IPS-18a (cell line): ENCODE results near the gene TM9SF3.

Experiments used
- H3K27ac ChIP-seq: one replicate; pipeline ENCODE4 v1.5.1; 2013; ENCODE audit warnings: low read length
- H3K27me3 ChIP-seq: one replicate; pipeline ENCODE4 v1.6.1; 2013; ENCODE audit warnings: mild to moderate bottlenecking, low read length; ENCODE audit not compliant: control insufficient read depth, insufficient read depth
- H3K36me3 ChIP-seq: one replicate; pipeline ENCODE4 v1.6.1; 2013; ENCODE audit warnings: low read depth, low read length; ENCODE audit not compliant: control insufficient read depth
- H3K4me1 ChIP-seq: one replicate; pipeline ENCODE4 v1.6.1; 2013; ENCODE audit warnings: low read depth, low read length; ENCODE audit not compliant: control insufficient read depth
- H3K4me3 ChIP-seq: one replicate; pipeline ENCODE4 v1.5.1; 2013; ENCODE audit warnings: low read length
- H3K9ac ChIP-seq: one replicate; pipeline ENCODE4 v1.6.1; 2013; ENCODE audit warnings: mild to moderate bottlenecking, low read length, moderate library complexity
- H3K9me3 ChIP-seq: one replicate; pipeline ENCODE4 v1.6.1; 2013; ENCODE audit warnings: low read depth, low read length; ENCODE audit not compliant: control insufficient read depth

The TM9SF3 gene

DNA sequence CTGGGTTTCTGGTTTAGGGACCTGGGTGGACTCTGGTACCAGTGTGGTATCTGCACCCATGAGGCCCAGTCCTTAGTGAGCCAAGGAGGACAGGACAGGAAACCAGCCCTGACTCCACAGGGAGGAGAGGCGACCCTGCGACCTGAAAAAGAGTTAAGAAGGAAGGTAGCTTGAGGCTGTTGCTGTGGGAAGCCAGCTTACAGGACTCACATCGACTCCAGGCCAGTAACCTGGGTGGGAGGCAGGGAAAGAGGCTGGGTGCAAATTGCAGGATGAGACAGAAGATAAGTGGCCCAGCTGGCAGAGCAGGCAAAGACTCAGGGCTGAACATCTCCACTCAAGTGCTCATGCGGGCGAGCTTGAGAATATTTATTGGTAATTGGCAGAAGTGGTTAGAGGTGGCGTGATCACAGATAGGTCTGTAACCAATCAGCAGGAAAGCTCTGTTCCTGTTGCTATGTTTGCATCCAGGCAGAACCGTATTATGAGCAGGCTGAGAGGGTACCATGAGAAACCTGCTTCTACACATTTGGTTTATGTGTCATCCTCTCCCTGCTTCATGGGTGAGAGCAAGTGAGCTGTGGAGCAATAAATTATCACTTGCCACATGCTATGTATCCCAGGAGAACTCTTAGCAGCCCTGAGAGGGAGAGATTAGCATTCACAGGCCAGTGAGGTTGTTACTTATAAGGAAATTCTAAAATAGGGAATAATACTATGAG is 84.1 kb downstream of the TM9SF3 start:
- no peak overlapping the region for H3K4me3 ChIP-seq

DNA sequence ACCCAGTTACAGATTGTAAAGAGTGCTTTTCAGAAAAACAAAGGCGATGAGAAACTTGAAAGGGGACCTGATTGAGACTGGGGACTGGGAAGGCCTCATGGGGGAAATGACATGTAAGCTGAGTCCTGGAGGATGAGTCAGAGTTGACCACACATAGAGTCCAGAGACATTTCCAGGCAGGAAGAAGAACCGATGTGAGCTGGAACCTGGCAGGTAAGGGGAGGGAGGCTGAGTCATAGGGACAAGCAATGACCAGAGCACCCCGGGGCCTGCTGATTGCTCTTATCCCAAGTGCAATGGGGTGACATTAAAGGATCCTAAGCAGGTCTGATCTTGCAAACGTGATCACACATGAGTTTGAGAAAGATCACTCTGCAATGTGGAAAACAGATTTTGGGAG is 84.8 kb downstream of the TM9SF3 start:
- Histone ChIP-seq H3K4me3 (no peak overlapping the region), H3K27ac (no peak overlapping the region), H3K9me3 (no peaks in the 10 kb centered on the region), H3K9ac (no peak overlapping the region), H3K36me3 (no peaks in the 10 kb centered on the region), H3K27me3 (no peaks in the 10 kb centered on the region), H3K4me1 (no peaks in the 10 kb centered on the region)

More for the DNA sequence above, 84.1 kb downstream of the TM9SF3 start:
- Histone ChIP-seq H3K4me1 (no peaks in the 10 kb centered on the region), H3K9me3 (no peaks in the 10 kb centered on the region), H3K27me3 (peaks cover 3% of the 10 kb centered on the region), H3K27ac (no peak overlapping the region), H3K9ac (no peak overlapping the region), H3K36me3 (no peaks in the 10 kb centered on the region)

GRCh38 chr10:96500519-96500918 is 86.3 kb downstream of the TM9SF3 start:
- Histone ChIP-seq H3K27ac (no peak overlapping the region), H3K9ac (no peak overlapping the region), H3K27me3 (no peaks in the 10 kb centered on the region), H3K4me3 (no peak overlapping the region), H3K4me1 (no peaks in the 10 kb centered on the region), H3K9me3 (no peaks in the 10 kb centered on the region), H3K36me3 (no peaks in the 10 kb centered on the region)

DNA sequence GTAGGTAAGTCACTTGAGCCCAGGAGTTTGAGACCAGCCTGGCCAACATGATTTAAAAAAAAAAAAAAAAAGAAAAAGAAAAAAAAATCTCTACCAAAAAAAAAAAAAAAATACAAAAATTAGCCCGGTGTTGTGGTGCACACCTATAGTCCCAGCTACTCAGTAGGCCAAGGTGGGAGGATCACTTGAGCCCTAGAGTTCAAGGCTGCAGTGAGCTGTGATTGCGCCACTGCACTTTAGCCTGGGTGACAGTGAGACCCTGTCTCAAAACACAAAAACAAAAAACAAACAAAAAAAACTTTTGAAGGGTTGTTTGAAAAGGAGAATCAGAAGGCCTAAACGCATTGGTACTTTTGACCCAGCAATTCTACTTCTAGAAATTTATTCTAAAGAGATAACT is 86.8 kb downstream of the TM9SF3 start:
- no peaks in the 10 kb centered on the region for H3K4me1 ChIP-seq
- no peaks in the 10 kb centered on the region for H3K36me3 ChIP-seq
- no peaks in the 10 kb centered on the region for H3K27me3 ChIP-seq
- H3K9ac ChIP-seq = no peak overlapping the region
- H3K9me3 ChIP-seq = no peaks in the 10 kb centered on the region
- no peak overlapping the region for H3K27ac ChIP-seq
- no peak overlapping the region for H3K4me3 ChIP-seq

GRCh38 chr10:96497391-96497790 is 89.4 kb downstream of the TM9SF3 start:
- Histone ChIP-seq H3K36me3 (no peaks in the 10 kb centered on the region), H3K9ac (no peak overlapping the region), H3K27ac (no peak overlapping the region), H3K4me1 (no peaks in the 10 kb centered on the region), H3K9me3 (no peaks in the 10 kb centered on the region), H3K27me3 (no peaks in the 10 kb centered on the region), H3K4me3 (no peak overlapping the region)

DNA sequence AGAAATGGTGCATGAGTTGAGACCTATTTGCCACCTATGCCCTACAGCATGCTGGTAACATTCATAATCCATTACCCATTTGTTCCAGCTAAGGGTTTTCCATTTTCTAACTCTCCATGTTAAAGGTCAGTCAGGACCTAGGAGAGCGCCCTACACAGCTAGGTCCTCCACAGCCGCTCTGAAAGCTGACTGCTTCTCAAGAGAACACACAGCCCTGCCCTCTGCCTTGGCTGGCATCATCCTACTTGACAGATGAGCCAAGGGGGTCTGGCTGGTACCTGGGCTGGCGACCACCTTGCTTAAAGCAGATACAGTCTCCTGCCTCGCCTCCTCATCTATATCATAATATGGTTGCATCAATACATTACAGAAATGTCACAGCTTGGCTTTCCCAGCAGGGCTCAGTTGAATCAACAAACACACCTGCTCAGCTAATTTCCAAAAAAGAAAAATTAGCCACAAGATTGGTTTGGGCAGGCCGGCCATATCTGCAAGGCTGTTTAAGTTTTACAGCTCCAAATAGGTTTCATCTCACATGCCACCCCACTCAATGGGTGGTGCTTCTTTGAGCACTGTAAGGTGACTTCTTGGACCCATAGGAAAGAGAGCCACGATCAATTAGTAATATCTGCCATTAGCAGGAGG is 90.4 kb downstream of the TM9SF3 start:
- Histone ChIP-seq H3K9ac (no peak overlapping the region), H3K27me3 (no peaks in the 10 kb centered on the region), H3K36me3 (no peaks in the 10 kb centered on the region), H3K27ac (no peak overlapping the region), H3K4me1 (no peaks in the 10 kb centered on the region), H3K9me3 (no peaks in the 10 kb centered on the region), H3K4me3 (no peak overlapping the region)

DNA sequence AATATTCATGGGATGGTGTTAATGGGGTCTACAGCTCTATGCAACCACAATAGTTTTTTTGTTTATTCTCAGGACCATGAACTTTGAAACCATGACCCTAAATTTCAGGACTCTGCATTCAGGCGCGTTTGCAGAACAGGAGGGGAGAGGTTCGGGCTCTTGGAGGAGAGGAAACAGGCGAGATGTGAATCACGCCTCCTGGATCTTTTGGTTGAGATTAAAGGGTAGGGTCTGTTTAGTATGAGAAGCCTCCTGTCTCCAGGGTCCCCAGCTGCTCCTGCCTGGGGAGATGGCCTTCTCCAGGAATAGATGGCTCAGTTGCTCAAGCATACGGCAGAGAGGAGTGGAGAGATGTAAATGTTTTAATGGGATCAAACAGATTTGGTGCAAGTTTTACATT is 91.3 kb downstream of the TM9SF3 start:
- H3K9ac ChIP-seq = no peak overlapping the region
- no peaks in the 10 kb centered on the region for H3K27me3 ChIP-seq
- no peaks in the 10 kb centered on the region for H3K36me3 ChIP-seq
- H3K4me3 ChIP-seq = no peak overlapping the region
- H3K4me1 ChIP-seq = no peaks in the 10 kb centered on the region
- no peak overlapping the region for H3K27ac ChIP-seq
- no peaks in the 10 kb centered on the region for H3K9me3 ChIP-seq

DNA sequence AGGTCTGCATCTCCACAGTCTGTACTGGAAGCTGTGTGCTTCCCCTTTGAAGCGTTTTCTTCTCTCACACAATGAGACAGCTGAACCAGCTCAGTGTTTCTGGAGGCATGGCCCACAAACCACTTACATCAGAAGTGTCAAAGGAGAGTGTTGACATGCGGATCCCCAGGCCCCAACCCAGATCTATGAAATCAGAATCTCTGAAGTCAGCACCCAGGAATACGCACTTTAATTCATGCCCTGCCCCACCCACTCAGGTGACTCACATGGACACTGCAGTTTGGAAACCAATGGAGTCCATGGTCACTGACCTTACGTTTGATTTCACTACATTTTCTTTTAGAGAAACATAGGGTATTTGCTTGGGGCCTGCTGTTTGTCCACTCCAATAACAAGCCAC is 92.1 kb downstream of the TM9SF3 start:
- no peak overlapping the region for H3K9ac ChIP-seq
- no peak overlapping the region for H3K27ac ChIP-seq
- no peaks in the 10 kb centered on the region for H3K36me3 ChIP-seq
- no peaks in the 10 kb centered on the region for H3K9me3 ChIP-seq
- no peak overlapping the region for H3K4me3 ChIP-seq
- H3K27me3 ChIP-seq = no peaks in the 10 kb centered on the region
- H3K4me1 ChIP-seq = no peaks in the 10 kb centered on the region

GRCh38 chr10:96493871-96494525 is 92.8 kb downstream of the TM9SF3 start:
- Histone ChIP-seq H3K9ac (no peak overlapping the region), H3K4me1 (no peaks in the 10 kb centered on the region), H3K4me3 (no peak overlapping the region), H3K36me3 (no peaks in the 10 kb centered on the region), H3K27me3 (no peaks in the 10 kb centered on the region), H3K27ac (no peak overlapping the region), H3K9me3 (no peaks in the 10 kb centered on the region)

DNA sequence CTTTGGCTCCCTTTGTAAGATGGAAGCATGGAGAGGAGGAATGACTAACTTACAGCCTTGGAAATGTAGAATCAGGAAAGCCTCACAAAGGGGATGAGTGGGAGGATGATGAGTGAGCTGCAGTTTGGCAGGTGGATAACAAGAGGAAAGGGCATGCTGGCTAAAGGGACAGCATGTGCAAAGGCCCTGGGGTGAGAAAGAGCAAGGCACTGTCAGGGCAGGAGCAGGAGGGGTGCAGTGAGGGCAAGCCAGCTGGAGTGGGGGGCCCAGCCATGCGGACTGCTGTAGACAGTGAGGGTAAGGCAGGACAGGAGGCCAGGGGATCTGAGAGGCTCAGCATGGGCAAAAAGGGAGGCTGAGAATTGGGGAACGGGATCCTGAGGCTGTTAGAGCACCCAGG is 93.6 kb downstream of the TM9SF3 start:
- no peaks in the 10 kb centered on the region for H3K9me3 ChIP-seq
- no peak overlapping the region for H3K4me3 ChIP-seq
- H3K4me1 ChIP-seq = no peaks in the 10 kb centered on the region
- H3K27ac ChIP-seq = no peak overlapping the region
- no peaks in the 10 kb centered on the region for H3K36me3 ChIP-seq
- no peak overlapping the region for H3K9ac ChIP-seq
- no peaks in the 10 kb centered on the region for H3K27me3 ChIP-seq

DNA sequence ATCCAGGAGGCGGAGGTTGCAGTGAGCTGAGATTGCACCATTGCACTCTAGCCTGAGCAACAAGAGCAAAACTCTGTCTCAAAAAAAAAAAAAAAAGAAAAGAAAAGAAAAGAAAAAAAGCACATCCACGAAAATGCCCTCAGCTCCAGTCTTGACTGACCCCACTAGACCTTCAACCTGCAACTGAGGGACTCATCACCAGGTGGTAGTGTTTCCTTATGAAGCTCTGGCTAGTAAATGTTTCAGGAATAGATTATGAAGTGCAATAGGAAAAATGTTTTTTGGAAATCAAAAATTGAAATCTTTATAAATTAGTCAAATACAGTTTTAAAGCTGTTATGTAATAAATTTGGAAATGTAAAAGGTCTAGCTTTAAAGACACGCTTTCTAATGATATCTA is 95.5 kb downstream of the TM9SF3 start:
- H3K4me1 ChIP-seq = no peaks in the 10 kb centered on the region
- H3K9ac ChIP-seq = no peak overlapping the region
- no peak overlapping the region for H3K4me3 ChIP-seq
- no peaks in the 10 kb centered on the region for H3K36me3 ChIP-seq
- no peaks in the 10 kb centered on the region for H3K9me3 ChIP-seq
- H3K27me3 ChIP-seq = no peaks in the 10 kb centered on the region
- no peak overlapping the region for H3K27ac ChIP-seq
